H9 (cell line): ENCODE results near the gene CROCC2. TPM values are rescaled to one million over a fixed set of nuclear protein-coding genes. Genes with fewer than 3 reads are reported as not detected.

Source experiments
- DNase-seq: peaks from one replicate; pipeline ENCODE4 v3.0.0-alpha.2; 2017
- H2AFZ ChIP-seq: one replicate; pipeline ENCODE4 v1.6.1; 2013; ENCODE audit warnings: mild to moderate bottlenecking, low read length, control low read depth, moderate library complexity
- H2AK5ac ChIP-seq: 2 replicates; pipeline ENCODE4 v1.6.1; 2013; ENCODE audit warnings: low read length, control low read depth, mixed read lengths; ENCODE audit not compliant: insufficient read length
- H2BK120ac ChIP-seq: one replicate; pipeline ENCODE4 v1.6.1; 2013; ENCODE audit warnings: low read depth, mild to moderate bottlenecking, low read length, control low read depth, inconsistent platforms; ENCODE audit not compliant: poor library complexity, severe bottlenecking
- H2BK12ac ChIP-seq: 2 replicates; pipeline ENCODE4 v1.6.1; 2013; ENCODE audit warnings: low read length, control low read depth, mixed read lengths, low read depth; ENCODE audit not compliant: insufficient read length
- H2BK15ac ChIP-seq: 2 replicates; pipeline ENCODE4 v1.6.1; 2013; ENCODE audit warnings: low read depth, low read length, control low read depth
- H2BK20ac ChIP-seq: one replicate; pipeline ENCODE4 v1.6.1; 2013; ENCODE audit warnings: low read depth, mild to moderate bottlenecking, low read length, control low read depth, inconsistent platforms; ENCODE audit not compliant: poor library complexity, severe bottlenecking
- H2BK5ac ChIP-seq: 2 replicates; pipeline ENCODE4 v1.6.1; 2013; ENCODE audit warnings: low read length, control low read depth, mixed read lengths; ENCODE audit not compliant: insufficient read length
- H3K14ac ChIP-seq: 2 replicates; pipeline ENCODE4 v1.6.1; 2013; ENCODE audit warnings: low read length, control low read depth; ENCODE audit not compliant: insufficient read depth
- H3K18ac ChIP-seq: 2 replicates; pipeline ENCODE4 v1.6.1; 2013; ENCODE audit warnings: low read depth, mild to moderate bottlenecking, mixed read lengths, low read length, control low read depth; ENCODE audit not compliant: insufficient read length
- H3K23ac ChIP-seq: 2 replicates; pipeline ENCODE4 v1.6.1; 2013; ENCODE audit warnings: low read length, control low read depth, mixed read lengths, low read depth; ENCODE audit not compliant: insufficient read length
- H3K23me2 ChIP-seq: 2 replicates; pipeline ENCODE4 v1.6.1; 2013; ENCODE audit warnings: low read depth, mild to moderate bottlenecking, mixed read lengths, low read length, control low read depth; ENCODE audit not compliant: insufficient read length, poor library complexity, severe bottlenecking
- H3K27ac ChIP-seq: 2 replicates; pipeline ENCODE4 v1.5.1; 2013; ENCODE audit warnings: low read length, control low read depth, mixed read lengths, low read depth; ENCODE audit not compliant: insufficient read length
- H3K27me3 ChIP-seq: 2 replicates; pipeline ENCODE4 v1.6.1; 2013; ENCODE audit warnings: low read length, control low read depth, inconsistent platforms; ENCODE audit not compliant: insufficient read depth
- H3K4ac ChIP-seq: 2 replicates; pipeline ENCODE4 v1.6.1; 2013; ENCODE audit warnings: low read depth, mild to moderate bottlenecking, control low read depth, inconsistent platforms, low read length, moderate library complexity
- H3K4me1 ChIP-seq: 2 replicates; pipeline ENCODE4 v1.6.1; 2013; ENCODE audit warnings: low read length, control low read depth, inconsistent platforms; ENCODE audit not compliant: insufficient read depth
- H3K4me2 ChIP-seq: 2 replicates; pipeline ENCODE4 v1.6.1; 2013; ENCODE audit warnings: low read length, control low read depth, mixed read lengths; ENCODE audit not compliant: insufficient read length, insufficient read depth
- H3K56ac ChIP-seq: 2 replicates; pipeline ENCODE4 v1.6.1; 2013; ENCODE audit warnings: low read depth, mild to moderate bottlenecking, mixed read lengths, low read length, control low read depth; ENCODE audit not compliant: insufficient read length
- H3K79me1 ChIP-seq: 2 replicates; pipeline ENCODE4 v1.6.1; 2013; ENCODE audit warnings: low read depth, mild to moderate bottlenecking, moderate library complexity, low read length, control low read depth, inconsistent platforms; ENCODE audit not compliant: insufficient read depth, poor library complexity, severe bottlenecking
- H3K79me2 ChIP-seq: 2 replicates; pipeline ENCODE4 v1.6.1; 2013; ENCODE audit warnings: low read length, control low read depth, inconsistent platforms; ENCODE audit not compliant: insufficient read depth
- H3K9ac ChIP-seq: 2 replicates; pipeline ENCODE4 v1.6.1; 2013; ENCODE audit warnings: low read length, control low read depth, mixed read lengths; ENCODE audit not compliant: insufficient read length; ENCODE audit errors: extremely low read depth
- H3K9me3 ChIP-seq: one replicate; pipeline ENCODE4 v1.6.1; 2013; ENCODE audit warnings: low read depth, low read length, inconsistent platforms; ENCODE audit not compliant: control insufficient read depth
- H3T11ph ChIP-seq: one replicate; pipeline ENCODE4 v1.6.1; 2013; ENCODE audit warnings: mild to moderate bottlenecking, low read length, control low read depth, inconsistent platforms
- H4K20me1 ChIP-seq: one replicate; pipeline ENCODE4 v1.6.1; 2013; ENCODE audit not compliant: control insufficient read depth, insufficient read length, insufficient read depth
- H4K5ac ChIP-seq: 2 replicates; pipeline ENCODE4 v1.6.1; 2013; ENCODE audit warnings: low read depth, mild to moderate bottlenecking, mixed read lengths, low read length, control low read depth; ENCODE audit not compliant: insufficient read length
- H4K8ac ChIP-seq: replicated peaks from 2 replicates; pipeline ENCODE4 v1.6.1; 2013; ENCODE audit warnings: low read length, control low read depth, mixed read lengths, low read depth; ENCODE audit not compliant: insufficient read length
- H4K91ac ChIP-seq: 2 replicates; pipeline ENCODE4 v1.6.1; 2013; ENCODE audit warnings: low read depth, mild to moderate bottlenecking, moderate library complexity, mixed read lengths, low read length, control low read depth; ENCODE audit not compliant: insufficient read length
- H3K27ac Mint-ChIP-seq, 3 experiments: 2 replicates in 2 of 3; 3 replicates in 1 of 3; pipeline ENCODE4 v1.8.0; 2020 to 2021; ENCODE audit warnings: mixed read lengths in 3 of 3, mild to moderate bottlenecking in 1 of 3, moderate library complexity in 1 of 3
- H3K27me3 Mint-ChIP-seq: 2 replicates; pipeline ENCODE4 v1.8.0; 2021; ENCODE audit warnings: low read depth, mild to moderate bottlenecking, moderate library complexity, mixed read lengths
- H3K36me3 Mint-ChIP-seq, 3 experiments: 2 replicates in 2 of 3; 3 replicates in 1 of 3; pipeline ENCODE4 v1.8.0; 2020 to 2021; ENCODE audit warnings: low read depth in 3 of 3, mixed read lengths in 3 of 3; ENCODE audit not compliant: insufficient read depth in 1 of 3
- H3K4me1 Mint-ChIP-seq, 2 experiments: 2 replicates each; pipeline ENCODE4 v1.8.0; 2020; ENCODE audit warnings: mixed read lengths in 2 of 2
- H3K4me3 Mint-ChIP-seq, 2 experiments: 2 replicates in 1 of 2; 3 replicates in 1 of 2; pipeline ENCODE4 v1.8.0; 2020 to 2021; ENCODE audit warnings: mild to moderate bottlenecking in 2 of 2, mixed read lengths in 2 of 2, moderate library complexity in 1 of 2
- H3K9me3 Mint-ChIP-seq, 2 experiments: 2 replicates in 1 of 2; 3 replicates in 1 of 2; pipeline ENCODE4 v1.8.0; 2020; ENCODE audit warnings: mild to moderate bottlenecking in 2 of 2, mixed read lengths in 2 of 2, moderate library complexity in 1 of 2
- CTCF ChIP-seq: fragments of 200-600 bp; sonication (generic); conservative IDR thresholded peaks from 3 replicates; pipeline ENCODE4 v1.8.0; 2021; ENCODE audit warnings: antibody characterized with exemption, mild to moderate bottlenecking
- WGBS: extraction: QIAGEN DNeasy Blood & Tissue Kit; methylation state at CpG from one replicate; pipeline ENCODE4 v1.1.7; 2013; ENCODE audit warnings: missing lambda C conversion rate, low lambda C conversion rate, mixed read lengths; ENCODE audit not compliant: insufficient read length; ENCODE audit errors: extremely low coverage; 5-methylcytosine and 5-hydroxymethylcytosine counted together
- total RNA-seq: library from RNA; stranded (reverse); gene quantifications from 2 replicates; pipeline ENCODE4 v1.2.1, GENCODE V29; 2021

Gene CROCC2
- total RNA-seq, 1 experiment from 2014 or later = not detected

GRCh38 chr2:240930631-240931318 lies 24.6 kb downstream of the CROCC2 start:
- Histone ChIP-seq H3K4me1 (no peaks in the 10 kb centered on the region), H3T11ph (no peak overlapping the region), H2AK5ac (no peak overlapping the region), H3K9me3 (no peaks in the 10 kb centered on the region), H3K27me3 (no peaks in the 10 kb centered on the region), H3K79me2 (no peaks in the 10 kb centered on the region), H3K4ac (no peak overlapping the region), H3K23ac (no peak overlapping the region), H3K4me2 (no peak overlapping the region), H4K5ac (no peak overlapping the region), H3K27ac (no peak overlapping the region), H2AFZ (no peak overlapping the region), H4K20me1 (no peaks in the 10 kb centered on the region), H2BK5ac (no peak overlapping the region), H4K8ac (no peak overlapping the region), H4K91ac (no peak overlapping the region), H2BK20ac (no peak overlapping the region), H2BK120ac (no peak overlapping the region), H3K56ac (no peak overlapping the region), H2BK12ac (no peak overlapping the region), H2BK15ac (no peak overlapping the region), H3K9ac (no peak overlapping the region), H3K18ac (no peak overlapping the region), H3K14ac (peak overlapping the region; percentile 78; the same call in 1 of the 2 replicates), H3K23me2 (no peaks in the 10 kb centered on the region), H3K79me1 (no peaks in the 10 kb centered on the region)
- H3K36me3 Mint-ChIP-seq = no peaks in the 10 kb centered on the region; a peak in 1 of 7 replicates
- H3K4me1 Mint-ChIP-seq = no peaks in the 10 kb centered on the region
- peak overlapping the region in 1 of 3 experiments; percentile 27; a peak in 1 of 7 replicates for H3K27ac Mint-ChIP-seq
- no CpG with 5 or more reads among the region's 26 CpGs for WGBS
- TF ChIP-seq CTCF = no peak
- peak; percentile 24 for DNase-seq
- H3K27me3 Mint-ChIP-seq = no peaks in the 10 kb centered on the region; the same call in 1 of the 2 replicates
- no peak overlapping the region for H3K4me3 Mint-ChIP-seq
- no peaks in the 10 kb centered on the region for H3K9me3 Mint-ChIP-seq
